HepG2 (cell line): ENCODE data around the gene ZKSCAN1. TPM values are rescaled to one million over a fixed set of nuclear protein-coding genes. Genes with fewer than 3 reads are reported as not detected.
A peak's percentile ranks its signal among the peaks of the same experiment; 100 is the strongest.

Experiments used
- CHD4 ChIP-seq: fragments of 200-600 bp; sonication (generic); IDR thresholded peaks from 2 replicates; pipeline ENCODE4 v1.7.0; 2017; ENCODE audit warnings: mild to moderate bottlenecking, low read length, borderline replicate concordance
- EEA1 ChIP-seq: sonication (generic); formaldehyde crosslinking; IDR thresholded peaks from 2 replicates; pipeline ENCODE4 v1.5.1; 2020; ENCODE audit warnings: mild to moderate bottlenecking, missing genetic modification reagents, borderline replicate concordance
- FOXC1 ChIP-seq: sonication (generic); formaldehyde crosslinking; IDR thresholded peaks from 2 replicates; pipeline ENCODE4 v1.8.0; 2022; ENCODE audit warnings: mild to moderate bottlenecking, missing genetic modification reagents, borderline replicate concordance
- MAFG ChIP-seq: sonication (generic); formaldehyde crosslinking; IDR thresholded peaks from 2 replicates; pipeline ENCODE4 v1.5.1; 2020; ENCODE audit warnings: mild to moderate bottlenecking, missing genetic modification reagents
- NFE2 ChIP-seq: sonication (generic); formaldehyde crosslinking; IDR thresholded peaks from 2 replicates; pipeline ENCODE4 v1.4.0; 2020; ENCODE audit warnings: missing genetic modification reagents
- NR2F6 ChIP-seq, 2 experiments: IDR thresholded peaks; 2 replicates each; pipeline ENCODE4 v1.6.1; 2016; ENCODE audit warnings: antibody characterized with exemption in 1 of 2, mild to moderate bottlenecking in 1 of 2
- PHF8 ChIP-seq: sonication (generic); formaldehyde crosslinking; IDR thresholded peaks from 2 replicates; pipeline ENCODE4 v1.5.0; 2020; ENCODE audit warnings: missing genetic modification reagents
- RFX1 ChIP-seq: fragments of 450-650 bp; IDR thresholded peaks from 2 replicates; pipeline ENCODE4 v1.6.1; 2017
- SKI ChIP-seq: fragments of 450-650 bp; IDR thresholded peaks from one replicate; pipeline ENCODE4 v1.6.1; 2018; ENCODE audit warnings: mild to moderate bottlenecking; ENCODE audit not compliant: partially characterized antibody
- ZFP62 ChIP-seq: sonication (generic); formaldehyde crosslinking; IDR thresholded peaks from 2 replicates; pipeline ENCODE4 v1.4.0; 2020; ENCODE audit warnings: missing genetic modification reagents
- ZNF446 ChIP-seq: sonication (generic); formaldehyde crosslinking; IDR thresholded peaks from 2 replicates; pipeline ENCODE4 v1.5.0; 2020; ENCODE audit warnings: mild to moderate bottlenecking, missing genetic modification reagents
- ZNF513 ChIP-seq: sonication (generic); formaldehyde crosslinking; conservative IDR thresholded peaks from 2 replicates; pipeline ENCODE4 v1.5.0; 2020; ENCODE audit warnings: missing genetic modification reagents
- ZNF609 ChIP-seq: sonication (generic); formaldehyde crosslinking; IDR thresholded peaks from 2 replicates; pipeline ENCODE4 v1.4.0; 2020; ENCODE audit warnings: mild to moderate bottlenecking, missing genetic modification reagents, borderline replicate concordance
- ZNF724P ChIP-seq: sonication (generic); formaldehyde crosslinking; IDR thresholded peaks from 2 replicates; pipeline ENCODE4 v1.8.0; 2022; ENCODE audit warnings: missing genetic modification reagents, borderline replicate concordance
- ZNF790 ChIP-seq: sonication (generic); formaldehyde crosslinking; IDR thresholded peaks from 2 replicates; pipeline ENCODE4 v1.8.0; 2022; ENCODE audit warnings: missing genetic modification reagents, mild to moderate bottlenecking, borderline replicate concordance
- polyA plus RNA-seq, 8 experiments: library from polyadenylated mRNA; depleted of rRNA in 3 of 8; stranded (reverse) in 7 of 8; unstranded in 1 of 8; fragments of >200 nt; fragmentation: Illumina TruSeq in 4 of 8; extraction: Trizol in 4 of 8; gene quantifications; 2 replicates each; pipeline versions ENCODE4 v1.2.1 to v1.2.3, GENCODE V29; 2011 to 2016; ENCODE audit warnings: low read depth in 4 of 8, missing spikeins in 1 of 8, mixed read lengths in 1 of 8; ENCODE audit not compliant: insufficient read depth in 1 of 8
- total RNA-seq, 5 experiments: library from RNA; depleted of rRNA; stranded (reverse); fragments of >200 nt; fragmentation: Illumina TruSeq; extraction: Trizol; gene quantifications; 2 replicates each; pipeline ENCODE4 v1.2.3, GENCODE V29; 2016; ENCODE audit warnings: low read depth in 1 of 5
- TF ChIP-seq, protein P1 (sequence below): IDR thresholded peaks from 2 replicates; pipeline ENCODE4 v1.6.1; 2016; ENCODE audit warnings: missing biosample characterization, missing genetic modification reagents, low read depth
- TF ChIP-seq, protein P2 (sequence below), 2 experiments: fragments of 450-650 bp in 1 of 2; sonication (generic) in 1 of 2; formaldehyde crosslinking; IDR thresholded peaks; 2 replicates each; pipeline versions ENCODE4 v1.5.0 to v1.8.0; 2020 to 2022; ENCODE audit warnings: mild to moderate bottlenecking in 1 of 2, missing genetic modification reagents in 1 of 2
- TF ChIP-seq, protein P3 (sequence below): sonication (generic); formaldehyde crosslinking; IDR thresholded peaks from 2 replicates; pipeline ENCODE4 v1.8.0; 2022; ENCODE audit warnings: mild to moderate bottlenecking, missing genetic modification reagents, borderline replicate concordance

The ZKSCAN1 gene
- total and polyA plus RNA-seq, 2 of the 13 experiments (the other 11 are each of a cell fraction or from before 2014, with no cell fraction given): 46.4 to 60.6 TPM

- 0 out of 2 replicates have a peak, but pooled peaks have one; percentile 18 for TF ChIP-seq ZNF609 (CRISPR knock-in tag)
- no peak for TF ChIP-seq MAFG (CRISPR knock-in tag)
- TF ChIP-seq CHD4: 0 out of 2 replicates have a peak, but pooled peaks have one; percentile 20
- TF ChIP-seq ZNF724P: no peak
- TF ChIP-seq ZNF790 (CRISPR knock-in tag): no peak
- no peak for TF ChIP-seq EEA1
- TF ChIP-seq, protein P1, sequence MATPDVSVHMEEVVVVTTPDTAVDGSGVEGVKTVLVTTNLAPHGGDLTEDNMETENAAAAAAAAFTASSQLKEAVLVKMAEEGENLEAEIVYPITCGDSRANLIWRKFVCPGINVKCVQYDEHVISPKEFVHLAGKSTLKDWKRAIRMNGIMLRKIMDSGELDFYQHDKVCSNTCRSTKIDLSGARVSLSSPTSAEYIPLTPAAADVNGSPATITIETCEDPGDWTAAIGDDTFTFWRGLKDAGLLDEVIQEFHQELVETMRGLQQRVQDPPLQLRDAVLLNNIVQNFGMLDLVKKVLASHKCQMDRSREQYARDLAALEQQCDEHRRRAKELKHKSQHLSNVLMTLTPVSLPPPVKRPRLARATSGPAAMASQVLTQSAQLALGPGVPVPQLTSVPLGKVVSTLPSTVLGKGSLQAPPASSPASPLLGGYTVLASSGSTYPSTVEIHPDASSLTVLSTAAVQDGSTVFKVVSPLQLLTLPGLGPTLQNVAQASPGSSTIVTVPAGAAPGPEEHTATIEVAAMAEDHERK (CRISPR knock-in tag): no peak
- TF ChIP-seq SKI: no peak
- TF ChIP-seq, protein P2, sequence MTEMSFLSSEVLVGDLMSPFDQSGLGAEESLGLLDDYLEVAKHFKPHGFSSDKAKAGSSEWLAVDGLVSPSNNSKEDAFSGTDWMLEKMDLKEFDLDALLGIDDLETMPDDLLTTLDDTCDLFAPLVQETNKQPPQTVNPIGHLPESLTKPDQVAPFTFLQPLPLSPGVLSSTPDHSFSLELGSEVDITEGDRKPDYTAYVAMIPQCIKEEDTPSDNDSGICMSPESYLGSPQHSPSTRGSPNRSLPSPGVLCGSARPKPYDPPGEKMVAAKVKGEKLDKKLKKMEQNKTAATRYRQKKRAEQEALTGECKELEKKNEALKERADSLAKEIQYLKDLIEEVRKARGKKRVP (CRISPR knock-in tag; IDR thresholded peaks at IDR 0.05): no peak
- TF ChIP-seq ZNF513 (CRISPR knock-in tag): no peak
- TF ChIP-seq FOXC1: no peak
- no peak for TF ChIP-seq RFX1
- no peak for TF ChIP-seq PHF8 (CRISPR knock-in tag)
- TF ChIP-seq ZNF446 (CRISPR knock-in tag): no peak
- TF ChIP-seq ZFP62 (CRISPR knock-in tag): no peak
- no peak for TF ChIP-seq NFE2
- TF ChIP-seq NR2F6 (IDR thresholded peaks at IDR 0.05): no peak
- no peak for TF ChIP-seq NR2F6 (CRISPR knock-in tag; IDR thresholded peaks at IDR 0.05)
- TF ChIP-seq, protein P3, sequence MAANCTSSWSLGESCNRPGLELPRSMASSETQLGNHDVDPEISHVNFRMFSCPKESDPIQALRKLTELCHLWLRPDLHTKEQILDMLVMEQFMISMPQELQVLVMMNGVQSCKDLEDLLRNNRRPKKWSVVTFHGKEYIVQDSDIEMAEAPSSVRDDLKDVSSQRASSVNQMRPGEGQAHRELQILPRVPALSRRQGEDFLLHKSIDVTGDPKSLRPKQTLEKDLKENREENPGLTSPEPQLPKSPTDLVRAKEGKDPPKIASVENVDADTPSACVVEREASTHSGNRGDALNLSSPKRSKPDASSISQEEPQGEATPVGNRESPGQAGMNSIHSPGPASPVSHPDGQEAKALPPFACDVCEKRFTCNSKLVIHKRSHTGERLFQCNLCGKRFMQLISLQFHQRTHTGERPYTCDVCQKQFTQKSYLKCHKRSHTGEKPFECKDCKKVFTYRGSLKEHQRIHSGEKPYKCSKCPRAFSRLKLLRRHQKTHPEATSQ (CRISPR knock-in tag): no peak
Measured at GRCh38 chr7:100017300-100017699, 1.9 kb downstream of the ZKSCAN1 start (continued).
